Osteocyte (in vitro differentiated cells): ENCODE data around the gene SNTB2. TPM values are rescaled to one million over a fixed set of nuclear protein-coding genes. Genes with fewer than 3 reads are reported as not detected.

Experiments
- DNase-seq: peaks from one replicate; pipeline ENCODE4 v3.0.0; 2021; ENCODE audit warnings: mixed read lengths; ENCODE audit not compliant: unreplicated experiment; ENCODE audit errors: extremely low spot score
- H3K27ac Mint-ChIP-seq: one replicate; pipeline ENCODE4 v1.8.0; 2021; ENCODE audit warnings: mild to moderate bottlenecking, mixed read lengths; ENCODE audit not compliant: unreplicated experiment
- H3K27me3 Mint-ChIP-seq: one replicate; pipeline ENCODE4 v1.8.0; 2021; ENCODE audit warnings: mixed read lengths; ENCODE audit not compliant: unreplicated experiment
- H3K36me3 Mint-ChIP-seq: one replicate; pipeline ENCODE4 v1.8.0; 2021; ENCODE audit warnings: mixed read lengths; ENCODE audit not compliant: unreplicated experiment
- H3K4me1 Mint-ChIP-seq: one replicate; pipeline ENCODE4 v1.8.0; 2021; ENCODE audit warnings: mixed read lengths; ENCODE audit not compliant: unreplicated experiment
- H3K4me3 Mint-ChIP-seq: one replicate; pipeline ENCODE4 v1.8.0; 2021; ENCODE audit warnings: mild to moderate bottlenecking, moderate library complexity, mixed read lengths; ENCODE audit not compliant: unreplicated experiment
- H3K9me3 Mint-ChIP-seq: one replicate; pipeline ENCODE4 v1.8.0; 2021; ENCODE audit warnings: mixed read lengths; ENCODE audit not compliant: unreplicated experiment
- CTCF ChIP-seq: fragments of 200-600 bp; sonication (generic); IDR thresholded peaks from 2 replicates; pipeline ENCODE4 v1.5.0; 2021; ENCODE audit warnings: antibody characterized with exemption, mild to moderate bottlenecking, moderate library complexity
- total RNA-seq: library from RNA; stranded (reverse); gene quantifications from 2 replicates; pipeline ENCODE4 v1.2.1, GENCODE V29; 2021

The SNTB2 gene
- total RNA-seq, 1 donor from 2014 or later: 39.6 TPM

- no peaks in the 10 kb centered on the region for H3K27me3 Mint-ChIP-seq
- H3K9me3 Mint-ChIP-seq: no peaks in the 10 kb centered on the region
- H3K4me1 Mint-ChIP-seq: peaks cover 28% of the 10 kb centered on the region
Measured at GRCh38 chr16:69326172-69326873, 139.4 kb downstream of the SNTB2 start.

GRCh38 chr16:69327585-69328310, 140.8 kb downstream of the SNTB2 start:
- Mint-ChIP-seq H3K9me3 (no peaks in the 10 kb centered on the region), H3K36me3 (peaks cover 11% of the 10 kb centered on the region), H3K4me3 (no peak overlapping the region), H3K27ac (no peak overlapping the region), H3K4me1 (peaks cover 28% of the 10 kb centered on the region), H3K27me3 (no peaks in the 10 kb centered on the region)
- no peak for DNase-seq
- no peak for TF ChIP-seq CTCF

More at GRCh38 chr16:69326172-69326873, 139.4 kb downstream of the SNTB2 start:
- peaks cover 17% of the 10 kb centered on the region for H3K36me3 Mint-ChIP-seq
- TF ChIP-seq CTCF: no peak
- no peak overlapping the region for H3K27ac Mint-ChIP-seq
- no peak for DNase-seq
- no peak overlapping the region for H3K4me3 Mint-ChIP-seq

GRCh38 chr16:69328854-69329316, 141.9 kb downstream of the SNTB2 start:
- TF ChIP-seq CTCF: no peak
- no peaks in the 10 kb centered on the region for H3K9me3 Mint-ChIP-seq
- peak overlapping the region; percentile 73 for H3K27ac Mint-ChIP-seq
- H3K36me3 Mint-ChIP-seq: peaks cover 15% of the 10 kb centered on the region
- no peak for DNase-seq
- peaks cover 28% of the 10 kb centered on the region for H3K4me1 Mint-ChIP-seq
- H3K4me3 Mint-ChIP-seq: peak overlapping the region; percentile 79
- no peaks in the 10 kb centered on the region for H3K27me3 Mint-ChIP-seq

- H3K9me3 Mint-ChIP-seq: no peaks in the 10 kb centered on the region
- peak overlapping the region; percentile 79 for H3K4me3 Mint-ChIP-seq
- no peak for TF ChIP-seq CTCF
- peaks cover 28% of the 10 kb centered on the region for H3K4me1 Mint-ChIP-seq
- H3K27me3 Mint-ChIP-seq: no peaks in the 10 kb centered on the region
- peak overlapping the region; percentile 73 for H3K27ac Mint-ChIP-seq
- DNase-seq: no peak
- H3K36me3 Mint-ChIP-seq: peaks cover 19% of the 10 kb centered on the region
Measured at GRCh38 chr16:69329369-69330285, 142.7 kb downstream of the SNTB2 start.
